ENCODE results near the gene HSD17B11.

The HSD17B11 gene

GRCh38 chr4:87423317-87424098 lies 32.5 kb upstream of the HSD17B11 start:
- no peak overlapping the region for H2BK5ac ChIP-seq (ENCODE audit: low read depth, low read length, poor library complexity, severe bottlenecking)
- peaks cover 13% of the 10 kb centered on the region for H3K4me1 ChIP-seq (ENCODE audit: control insufficient read depth, insufficient read depth, low read depth, low read length)
- H2BK15ac ChIP-seq (ENCODE audit: low read depth, poor library complexity, severe bottlenecking) = no peak overlapping the region
- no peak overlapping the region for H2BK12ac ChIP-seq (ENCODE audit: low read length in 2 of 2)
- no peak overlapping the region for H2BK120ac ChIP-seq (ENCODE audit: low read depth, low read length)
- H2AFZ ChIP-seq (ENCODE audit: low read depth, low read length) = no peak overlapping the region
- peak overlapping the region in 1 of 2 experiments; percentile 91 for H3K4me3 ChIP-seq (ENCODE audit: insufficient read depth in 1 of 2, low read depth in 1 of 2, low read length in 2 of 2)
- peak overlapping the region; percentile 97 for H3K9ac ChIP-seq (ENCODE audit: low read length)
- no peak overlapping the region for H3K14ac ChIP-seq (ENCODE audit: low read length in 2 of 2)
- H3K23ac ChIP-seq (ENCODE audit: low read length in 2 of 2) = no peak overlapping the region
- H3K27ac ChIP-seq (ENCODE audit: low read length, poor library complexity, severe bottlenecking) = no peak overlapping the region
- no peaks in the 10 kb centered on the region for H3K36me3 ChIP-seq (ENCODE audit: control insufficient read depth in 1 of 2, insufficient read depth in 2 of 2, low read depth in 1 of 2, low read length in 2 of 2)
- H3K4me2 ChIP-seq (ENCODE audit: low read length, poor library complexity, severe bottlenecking) = no peak overlapping the region
- DNase-seq = peak; percentile 30
- H3K27me3 ChIP-seq (ENCODE audit: control insufficient read depth in 1 of 2, insufficient read depth in 1 of 2, low read length in 2 of 2) = no peaks in the 10 kb centered on the region
- H3K9me3 ChIP-seq (ENCODE audit: control insufficient read depth, low read length) = no peaks in the 10 kb centered on the region
- no peak overlapping the region for H2AK5ac ChIP-seq (ENCODE audit: low read length, severe bottlenecking)
- H4K8ac ChIP-seq (ENCODE audit: low read length) = peak overlapping the region; percentile 4
- no peak overlapping the region for H4K91ac ChIP-seq (ENCODE audit: low read length)
- peaks cover 3% of the 10 kb centered on the region for H3K79me1 ChIP-seq (replicated peaks; ENCODE audit: low read length, poor library complexity, severe bottlenecking)
- WGBS = 70% methylated on average over 2 of the region's 3 CpGs
- no peak overlapping the region for H3K18ac ChIP-seq (ENCODE audit: low read depth in 1 of 2, low read length in 2 of 2)
- H3K4ac ChIP-seq (ENCODE audit: low read depth in 1 of 2, low read length in 2 of 2) = no peak overlapping the region

GRCh38 chr4:87422104-87423052 lies 31.4 kb upstream of the HSD17B11 start, which contains the start of gene NUDT9:
Gene NUDT9, plus strand, starts transcription at chr4:87422573. Its CDS starts 333 bp downstream, at chr4:87422906.
- Histone ChIP-seq H3K4ac (ENCODE audit: low read depth in 1 of 2, low read length in 2 of 2) (peak within 1 kb of the TSS; percentile 77 to 98), H3K4me2 (ENCODE audit: low read length, poor library complexity, severe bottlenecking) (peak within 1 kb of the TSS; percentile 78), H2BK5ac (ENCODE audit: low read depth, low read length, poor library complexity, severe bottlenecking) (no peak within 1 kb of the TSS), H2BK15ac (ENCODE audit: low read depth, poor library complexity, severe bottlenecking) (peak within 1 kb of the TSS; percentile 98), H2BK120ac (ENCODE audit: low read depth, low read length) (peak within 1 kb of the TSS; percentile 88), H2AK5ac (ENCODE audit: low read length, severe bottlenecking) (peak within 1 kb of the TSS; percentile 57), H3K4me3 (ENCODE audit: insufficient read depth in 1 of 2, low read depth in 1 of 2, low read length in 2 of 2) (peak within 1 kb of the TSS; percentile 89 to 91), H2BK12ac (ENCODE audit: low read length in 2 of 2) (no peak within 1 kb of the TSS), H3K14ac (ENCODE audit: low read length in 2 of 2) (no peak within 1 kb of the TSS), H3K4me1 (ENCODE audit: control insufficient read depth, insufficient read depth, low read depth, low read length) (peaks cover 13% of the 10 kb centered on the region), H3K27ac (ENCODE audit: low read length, poor library complexity, severe bottlenecking) (peak within 1 kb of the TSS; percentile 59), H3K79me1 (replicated peaks; ENCODE audit: low read length, poor library complexity, severe bottlenecking) (peaks cover 3% of the 10 kb centered on the region), H3K9me3 (ENCODE audit: control insufficient read depth, low read length) (peaks cover 3% of the 10 kb centered on the region), H3K23ac (ENCODE audit: low read length in 2 of 2) (peak within 1 kb of the TSS; percentile 66 to 94), H3K36me3 (ENCODE audit: control insufficient read depth in 1 of 2, insufficient read depth in 2 of 2, low read depth in 1 of 2, low read length in 2 of 2) (no peaks in the 10 kb centered on the region), H3K9ac (ENCODE audit: low read length) (peak within 1 kb of the TSS; percentile 97), H2AFZ (ENCODE audit: low read depth, low read length) (no peak within 1 kb of the TSS), H3K27me3 (ENCODE audit: control insufficient read depth in 1 of 2, insufficient read depth in 1 of 2, low read length in 2 of 2) (no peaks in the 10 kb centered on the region), H4K91ac (ENCODE audit: low read length) (peak within 1 kb of the TSS; percentile 92), H3K18ac (ENCODE audit: low read depth in 1 of 2, low read length in 2 of 2) (peak within 1 kb of the TSS; percentile 90 to 91), H4K8ac (ENCODE audit: low read length) (peak within 1 kb of the TSS; percentile 92)
- peak; percentile 98 for DNase-seq
- WGBS = 9% methylated on average over 45 of the region's 58 CpGs

- H3K4me2 ChIP-seq (ENCODE audit: low read length, poor library complexity, severe bottlenecking) = no peak overlapping the region
- no peak overlapping the region for H2AK5ac ChIP-seq (ENCODE audit: low read length, severe bottlenecking)
- H2BK5ac ChIP-seq (ENCODE audit: low read depth, low read length, poor library complexity, severe bottlenecking) = no peak overlapping the region
- no peak overlapping the region for H4K8ac ChIP-seq (ENCODE audit: low read length)
- peaks cover 13% of the 10 kb centered on the region for H3K4me1 ChIP-seq (ENCODE audit: control insufficient read depth, insufficient read depth, low read depth, low read length)
- peaks cover 3% of the 10 kb centered on the region for H3K9me3 ChIP-seq (ENCODE audit: control insufficient read depth, low read length)
- no peak overlapping the region for H3K27ac ChIP-seq (ENCODE audit: low read length, poor library complexity, severe bottlenecking)
- H3K79me1 ChIP-seq (replicated peaks; ENCODE audit: low read length, poor library complexity, severe bottlenecking) = peaks cover 3% of the 10 kb centered on the region
- H4K91ac ChIP-seq (ENCODE audit: low read length) = no peak overlapping the region
- H2AFZ ChIP-seq (ENCODE audit: low read depth, low read length) = no peak overlapping the region
- no peak overlapping the region for H3K9ac ChIP-seq (ENCODE audit: low read length)
- H3K4ac ChIP-seq (ENCODE audit: low read depth in 1 of 2, low read length in 2 of 2) = no peak overlapping the region
- H3K36me3 ChIP-seq (ENCODE audit: control insufficient read depth in 1 of 2, insufficient read depth in 2 of 2, low read depth in 1 of 2, low read length in 2 of 2) = no peaks in the 10 kb centered on the region
- H3K18ac ChIP-seq (ENCODE audit: low read depth in 1 of 2, low read length in 2 of 2) = no peak overlapping the region
- no peak overlapping the region for H2BK120ac ChIP-seq (ENCODE audit: low read depth, low read length)
- WGBS = 92% methylated on average over 4 of the region's 4 CpGs
- no peak overlapping the region for H2BK15ac ChIP-seq (ENCODE audit: low read depth, poor library complexity, severe bottlenecking)
- DNase-seq = no peak
- H2BK12ac ChIP-seq (ENCODE audit: low read length in 2 of 2) = no peak overlapping the region
- no peaks in the 10 kb centered on the region for H3K27me3 ChIP-seq (ENCODE audit: control insufficient read depth in 1 of 2, insufficient read depth in 1 of 2, low read length in 2 of 2)
- H3K14ac ChIP-seq (ENCODE audit: low read length in 2 of 2) = no peak overlapping the region
- no peak overlapping the region for H3K4me3 ChIP-seq (ENCODE audit: insufficient read depth in 1 of 2, low read depth in 1 of 2, low read length in 2 of 2)
- H3K23ac ChIP-seq (ENCODE audit: low read length in 2 of 2) = no peak overlapping the region
Measured at GRCh38 chr4:87420276-87420830, 29.4 kb upstream of the HSD17B11 start.
